HUES64 (cell line): Measurements from ENCODE around the gene ACSL6.

Source experiments
- H3K27ac ChIP-seq: 2 replicates; pipeline ENCODE4 v1.7.0; 2013; ENCODE audit warnings: low read depth, low read length, inconsistent platforms
- H3K27me3 ChIP-seq: 2 replicates; pipeline ENCODE4 v1.6.1; 2013; ENCODE audit warnings: mild to moderate bottlenecking, low read length; ENCODE audit not compliant: insufficient read depth
- H3K36me3 ChIP-seq: 2 replicates; pipeline ENCODE4 v1.6.1; 2013; ENCODE audit warnings: mild to moderate bottlenecking, low read length; ENCODE audit not compliant: insufficient read depth
- H3K4me1 ChIP-seq: 2 replicates; pipeline ENCODE4 v1.6.1; 2013; ENCODE audit warnings: mild to moderate bottlenecking, low read length, moderate library complexity; ENCODE audit not compliant: insufficient read depth
- H3K4me3 ChIP-seq: 2 replicates; pipeline ENCODE4 v1.5.1; 2013; ENCODE audit warnings: mild to moderate bottlenecking, low read length, moderate library complexity
- H3K9ac ChIP-seq: 2 replicates; pipeline ENCODE4 v1.6.1; 2013; ENCODE audit warnings: mild to moderate bottlenecking, low read depth, low read length
- H3K9me3 ChIP-seq: 2 replicates; pipeline ENCODE4 v1.6.1; 2013; ENCODE audit warnings: low read depth, low read length; ENCODE audit not compliant: insufficient read depth
- WGBS: fragments of 150-250, 120-280 bp; methylation state at CpG from one replicate; pipeline ENCODE4 v1.1.7; 2013; ENCODE audit warnings: missing lambda C conversion rate; 5-methylcytosine and 5-hydroxymethylcytosine counted together

ACSL6 gene

GRCh38 chr5:131996210-131997025 lies 15.0 kb downstream of the ACSL6 start:
- Histone ChIP-seq H3K36me3 (no peaks in the 10 kb centered on the region), H3K27ac (no peak overlapping the region), H3K9ac (no peak overlapping the region), H3K4me3 (no peak overlapping the region), H3K9me3 (no peaks in the 10 kb centered on the region), H3K4me1 (peaks cover 15% of the 10 kb centered on the region; the same call in 1 of the 2 replicates), H3K27me3 (no peaks in the 10 kb centered on the region)
- 92% methylated on average over 6 of the region's 6 CpGs for WGBS

- no peak overlapping the region for H3K27ac ChIP-seq
- no peak overlapping the region for H3K9ac ChIP-seq
- H3K36me3 ChIP-seq: no peaks in the 10 kb centered on the region
- 74% methylated on average over 7 of the region's 7 CpGs for WGBS
- H3K27me3 ChIP-seq: no peaks in the 10 kb centered on the region
- H3K9me3 ChIP-seq: no peaks in the 10 kb centered on the region
- no peak overlapping the region for H3K4me3 ChIP-seq
- peaks cover 14% of the 10 kb centered on the region; the same call in 1 of the 2 replicates for H3K4me1 ChIP-seq
Measured at GRCh38 chr5:131994533-131995226, 16.8 kb downstream of the ACSL6 start.

GRCh38 chr5:131994090-131994489 lies 17.4 kb downstream of the ACSL6 start:
- Histone ChIP-seq H3K4me1 (peaks cover 8% of the 10 kb centered on the region; the same call in 1 of the 2 replicates), H3K36me3 (no peaks in the 10 kb centered on the region), H3K9ac (no peak overlapping the region), H3K27ac (no peak overlapping the region), H3K4me3 (no peak overlapping the region), H3K9me3 (no peaks in the 10 kb centered on the region), H3K27me3 (no peaks in the 10 kb centered on the region)
- 83% methylated on average over 7 of the region's 7 CpGs for WGBS

DNA sequence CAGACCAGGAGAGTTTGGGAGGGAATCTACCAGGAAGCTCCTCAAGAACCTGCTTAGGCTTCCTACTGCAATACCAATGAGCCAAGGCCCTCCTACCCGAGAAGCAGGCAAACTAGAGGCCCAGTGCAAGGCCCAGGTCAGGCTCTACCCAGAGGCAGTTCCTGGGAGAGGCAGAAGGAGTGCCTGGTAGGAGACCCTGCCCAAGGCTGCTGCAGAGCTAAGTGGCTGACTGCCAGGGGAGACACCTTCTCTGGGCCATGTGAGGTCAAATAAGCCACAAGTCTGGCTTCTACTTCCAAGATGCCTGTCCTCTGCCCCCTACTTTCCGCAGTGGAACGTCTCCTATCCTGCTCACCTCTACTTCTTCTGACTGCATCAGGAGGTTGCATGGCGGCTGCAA lies 17.8 kb downstream of the ACSL6 start:
- Histone ChIP-seq H3K4me3 (no peak overlapping the region), H3K27me3 (no peaks in the 10 kb centered on the region), H3K9ac (no peak overlapping the region), H3K27ac (no peak overlapping the region), H3K9me3 (no peaks in the 10 kb centered on the region), H3K4me1 (peaks cover 8% of the 10 kb centered on the region; the same call in 1 of the 2 replicates), H3K36me3 (no peaks in the 10 kb centered on the region)
- WGBS: 93% methylated on average over 4 of the region's 4 CpGs

GRCh38 chr5:131992370-131992769 lies 19.1 kb downstream of the ACSL6 start:
- Histone ChIP-seq H3K4me3 (no peak overlapping the region), H3K9ac (no peak overlapping the region), H3K9me3 (no peaks in the 10 kb centered on the region), H3K27me3 (no peaks in the 10 kb centered on the region), H3K4me1 (peaks cover 8% of the 10 kb centered on the region; the same call in 1 of the 2 replicates), H3K27ac (no peak overlapping the region), H3K36me3 (no peaks in the 10 kb centered on the region)
- 88% methylated on average over 5 of the region's 5 CpGs for WGBS

- no peaks in the 10 kb centered on the region for H3K27me3 ChIP-seq
- H3K4me3 ChIP-seq: no peak overlapping the region
- H3K9me3 ChIP-seq: no peaks in the 10 kb centered on the region
- no peak overlapping the region for H3K27ac ChIP-seq
- no peaks in the 10 kb centered on the region for H3K36me3 ChIP-seq
- WGBS: 73% methylated on average over 10 of the region's 10 CpGs
- H3K4me1 ChIP-seq: peaks cover 8% of the 10 kb centered on the region; the same call in 1 of the 2 replicates
- H3K9ac ChIP-seq: no peak overlapping the region
Measured at GRCh38 chr5:131991593-131992324, 19.7 kb downstream of the ACSL6 start.

- H3K9ac ChIP-seq: no peak overlapping the region
- 96% methylated on average over 13 of the region's 13 CpGs for WGBS
- H3K4me1 ChIP-seq: peaks cover 8% of the 10 kb centered on the region; the same call in 1 of the 2 replicates
- H3K27ac ChIP-seq: no peak overlapping the region
- H3K36me3 ChIP-seq: no peaks in the 10 kb centered on the region
- no peak overlapping the region for H3K4me3 ChIP-seq
- H3K9me3 ChIP-seq: no peaks in the 10 kb centered on the region
- no peaks in the 10 kb centered on the region for H3K27me3 ChIP-seq
Measured at GRCh38 chr5:131990716-131991115, 20.7 kb downstream of the ACSL6 start.

DNA sequence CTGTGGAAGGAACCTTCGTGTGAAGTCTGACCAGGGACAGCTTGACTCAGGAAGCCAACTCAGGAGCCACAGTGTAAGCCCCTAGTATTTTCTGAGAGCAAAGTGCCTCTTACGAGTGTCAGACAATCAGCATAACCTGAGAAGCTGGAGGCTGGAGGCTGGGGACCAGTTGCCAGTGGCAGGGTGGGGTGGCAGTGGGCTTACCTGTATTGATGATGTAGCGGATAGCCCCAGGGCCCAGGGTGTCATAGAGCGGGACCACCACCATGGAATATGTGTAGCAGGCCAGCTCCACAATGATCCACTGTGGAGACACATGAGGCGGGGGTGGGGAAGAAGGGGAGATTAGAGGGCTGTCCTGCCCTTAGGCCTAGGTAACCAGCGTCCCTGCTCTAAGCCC lies 22.9 kb downstream of the ACSL6 start:
- WGBS: 91% methylated on average over 6 of the region's 6 CpGs
- Histone ChIP-seq H3K9me3 (no peaks in the 10 kb centered on the region), H3K27me3 (no peaks in the 10 kb centered on the region), H3K4me1 (no peaks in the 10 kb centered on the region), H3K36me3 (no peaks in the 10 kb centered on the region), H3K9ac (no peak overlapping the region), H3K4me3 (no peak overlapping the region), H3K27ac (no peak overlapping the region)

DNA sequence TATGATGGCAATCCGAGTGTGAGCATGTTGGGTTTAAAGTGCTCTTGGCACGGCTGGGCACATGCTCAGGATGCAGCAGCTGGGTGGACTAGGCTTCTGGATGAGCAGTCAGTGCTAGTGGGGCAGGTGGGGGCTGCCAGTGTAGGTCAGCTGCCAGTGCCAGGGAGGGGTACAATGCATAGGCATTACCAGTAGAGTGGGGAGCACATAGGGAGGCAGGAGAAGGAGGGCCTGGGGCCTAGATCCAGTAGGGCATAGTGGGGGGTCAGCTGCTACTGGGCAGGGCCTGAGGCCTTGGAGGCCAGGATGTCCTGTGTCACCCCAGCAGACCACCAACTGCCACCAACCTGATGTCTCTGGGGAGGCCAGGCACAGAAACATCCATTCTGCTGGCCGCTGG lies 24.2 kb downstream of the ACSL6 start:
- Histone ChIP-seq H3K27me3 (no peaks in the 10 kb centered on the region), H3K4me1 (no peaks in the 10 kb centered on the region), H3K9me3 (no peaks in the 10 kb centered on the region), H3K27ac (no peak overlapping the region), H3K36me3 (no peaks in the 10 kb centered on the region), H3K9ac (no peak overlapping the region), H3K4me3 (no peak overlapping the region)
- 87% methylated on average over 3 of the region's 3 CpGs for WGBS

GRCh38 chr5:131986161-131986912 lies 25.1 kb downstream of the ACSL6 start:
- no peak overlapping the region for H3K4me3 ChIP-seq
- no peaks in the 10 kb centered on the region for H3K36me3 ChIP-seq
- H3K27ac ChIP-seq: no peak overlapping the region
- H3K27me3 ChIP-seq: no peaks in the 10 kb centered on the region
- WGBS: 94% methylated on average over 8 of the region's 8 CpGs
- no peak overlapping the region for H3K9ac ChIP-seq
- no peaks in the 10 kb centered on the region for H3K4me1 ChIP-seq
- H3K9me3 ChIP-seq: no peaks in the 10 kb centered on the region
